GM18519 (cell line): ENCODE results near the gene DOCK9.

Experiments used
- ATAC-seq: cut with Tn5 transposase; IDR thresholded peaks from one replicate; pipeline ENCODE4 v1.9.1; 2021; ENCODE audit warnings: mild to moderate bottlenecking, moderate library complexity; ENCODE audit not compliant: unreplicated experiment, low FRiP score

Gene DOCK9

GRCh38 chr13:98866882-98867281, 111.0 kb downstream of the DOCK9 start:
- ATAC-seq = no peak

- ATAC-seq = no peak
These were observed 117.4 kb downstream of the DOCK9 start for GRCh38 chr13:98860491-98860890.

GRCh38 chr13:98858191-98858590, 119.7 kb downstream of the DOCK9 start:
- no peak for ATAC-seq

GRCh38 chr13:98856983-98857382, 120.9 kb downstream of the DOCK9 start:
- ATAC-seq = no peak

GRCh38 chr13:98854448-98854847, 123.4 kb downstream of the DOCK9 start:
- ATAC-seq = no peak

- peak; percentile 100 for ATAC-seq
These were observed 124.1 kb downstream of the DOCK9 start for GRCh38 chr13:98853771-98854221.

GRCh38 chr13:98851276-98851675, 126.6 kb downstream of the DOCK9 start:
- ATAC-seq = no peak

GRCh38 chr13:98848746-98849145, 129.1 kb downstream of the DOCK9 start:
- no peak for ATAC-seq

- ATAC-seq = no peak
These were observed 130.1 kb downstream of the DOCK9 start for GRCh38 chr13:98847780-98848179.

GRCh38 chr13:98846986-98847385, 130.9 kb downstream of the DOCK9 start:
- ATAC-seq = no peak

GRCh38 chr13:98846521-98846920, 131.3 kb downstream of the DOCK9 start:
- no peak for ATAC-seq

GRCh38 chr13:98845742-98846141, 132.1 kb downstream of the DOCK9 start:
- ATAC-seq = no peak

- no peak for ATAC-seq
These were observed 133.8 kb downstream of the DOCK9 start for GRCh38 chr13:98844021-98844420.

GRCh38 chr13:98843482-98843877, 134.4 kb downstream of the DOCK9 start:
- no peak for ATAC-seq

GRCh38 chr13:98842858-98843481, 134.9 kb downstream of the DOCK9 start:
- ATAC-seq = peak; percentile 60

GRCh38 chr13:98842070-98842469, 135.8 kb downstream of the DOCK9 start:
- no peak for ATAC-seq

GRCh38 chr13:98839856-98840769, 137.8 kb downstream of the DOCK9 start:
- peak; percentile 69 for ATAC-seq

- ATAC-seq = no peak
These were observed 139.1 kb downstream of the DOCK9 start for GRCh38 chr13:98838776-98839175.

- no peak for ATAC-seq
These were observed 140.0 kb downstream of the DOCK9 start for GRCh38 chr13:98837896-98838295.

- no peak for ATAC-seq
These were observed 142.7 kb downstream of the DOCK9 start for GRCh38 chr13:98835156-98835555.

- ATAC-seq = no peak
These were observed 143.5 kb downstream of the DOCK9 start for GRCh38 chr13:98834254-98834960.
